ENCODE data around the gene CLIP4. TPM values are rescaled to one million over a fixed set of nuclear protein-coding genes. Genes with fewer than 3 reads are reported as not detected.

Gene CLIP4
- total and polyA plus RNA-seq, 9 donors: 20.7 to 64.7 (median 46.6) TPM

DNA sequence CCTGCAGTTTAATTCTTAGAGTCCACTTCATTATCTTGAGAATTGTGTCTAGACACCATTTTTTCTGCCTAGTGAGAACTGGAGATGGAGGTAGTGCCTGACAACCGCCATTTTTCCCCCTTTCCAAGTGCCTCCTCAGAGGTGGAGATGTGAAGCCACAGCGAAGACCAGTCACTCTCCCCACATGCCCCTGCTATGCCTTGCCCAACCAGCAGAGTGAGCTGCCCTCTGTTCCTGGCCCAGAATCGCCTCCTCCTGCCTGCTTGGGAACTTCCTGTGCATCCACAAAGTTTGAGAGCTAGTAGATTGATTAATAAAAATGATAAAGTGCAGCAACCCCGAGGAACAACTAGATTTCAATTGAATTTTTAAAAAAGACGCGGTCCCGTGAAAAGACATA, 123.3 kb downstream of the CLIP4 start:
- DNase-seq: no peak

More for the DNA sequence above, 123.3 kb downstream of the CLIP4 start:
- no peak for TF ChIP-seq POLR2A (IDR thresholded peaks at IDR 0.05)
- TF ChIP-seq, protein P1, sequence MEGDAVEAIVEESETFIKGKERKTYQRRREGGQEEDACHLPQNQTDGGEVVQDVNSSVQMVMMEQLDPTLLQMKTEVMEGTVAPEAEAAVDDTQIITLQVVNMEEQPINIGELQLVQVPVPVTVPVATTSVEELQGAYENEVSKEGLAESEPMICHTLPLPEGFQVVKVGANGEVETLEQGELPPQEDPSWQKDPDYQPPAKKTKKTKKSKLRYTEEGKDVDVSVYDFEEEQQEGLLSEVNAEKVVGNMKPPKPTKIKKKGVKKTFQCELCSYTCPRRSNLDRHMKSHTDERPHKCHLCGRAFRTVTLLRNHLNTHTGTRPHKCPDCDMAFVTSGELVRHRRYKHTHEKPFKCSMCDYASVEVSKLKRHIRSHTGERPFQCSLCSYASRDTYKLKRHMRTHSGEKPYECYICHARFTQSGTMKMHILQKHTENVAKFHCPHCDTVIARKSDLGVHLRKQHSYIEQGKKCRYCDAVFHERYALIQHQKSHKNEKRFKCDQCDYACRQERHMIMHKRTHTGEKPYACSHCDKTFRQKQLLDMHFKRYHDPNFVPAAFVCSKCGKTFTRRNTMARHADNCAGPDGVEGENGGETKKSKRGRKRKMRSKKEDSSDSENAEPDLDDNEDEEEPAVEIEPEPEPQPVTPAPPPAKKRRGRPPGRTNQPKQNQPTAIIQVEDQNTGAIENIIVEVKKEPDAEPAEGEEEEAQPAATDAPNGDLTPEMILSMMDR (IDR thresholded peaks at IDR 0.05): no peak
- Histone ChIP-seq H3K27ac (no peak overlapping the region), H3K36me3 (no peaks in the 10 kb centered on the region), H3K27me3 (no peaks in the 10 kb centered on the region), H3K4me1 (ENCODE audit: insufficient read depth) (no peaks in the 10 kb centered on the region), H3K9me3 (no peaks in the 10 kb centered on the region), H3K4me3 (no peak overlapping the region)
- intact Hi-C loops (cut with DNase I): no loop called here
- 66 to 78% (median 77%) methylated on average over 7 of the region's 7 CpGs for WGBS, 3 donors

Other genes starting within 250 kb of the CLIP4 start
- 10 to 100 TPM in 6 of 7 donors, 1 to 10 TPM in 1; 8.1 to 18.4 (median 14.2) TPM for gene TRMT61B, start 245.1 kb upstream of the CLIP4 start, total RNA-seq
- 10 to 100 TPM; 11.7 to 13.0 TPM for gene TRMT61B, start 245.1 kb upstream of the CLIP4 start, polyA plus RNA-seq
- 10 to 100 TPM; 29.0 to 63.5 (median 46.8) TPM for gene WDR43, start 220.7 kb upstream of the CLIP4 start, total RNA-seq
- 10 to 100 TPM; 14.0 to 29.0 TPM for gene WDR43, start 220.7 kb upstream of the CLIP4 start, polyA plus RNA-seq
- gene TOGARAM2, start 134.1 kb upstream of the CLIP4 start, total RNA-seq: 10 to 100 TPM in 1 of 7 donors, 1 to 10 TPM in 5, under 1 TPM in 1; 0.95 to 21.1 (median 1.8) TPM
- under 1 TPM; 0.33 to 0.58 TPM for gene TOGARAM2, start 134.1 kb upstream of the CLIP4 start, polyA plus RNA-seq
- under 1 TPM; 0.08 to 0.27 (median 0.15) TPM for gene PCARE, start 40.9 kb upstream of the CLIP4 start, total RNA-seq
- gene PCARE, start 40.9 kb upstream of the CLIP4 start, polyA plus RNA-seq: under 1 TPM; 0.30 to 0.50 TPM

All from ovary (tissue), 9 donors.